Ovary (tissue), 9 donors: Measurements from ENCODE around the gene LIPN. TPM values are rescaled to one million over a fixed set of nuclear protein-coding genes. Genes with fewer than 3 reads are reported as not detected.

Experiments
- DNase-seq, 5 donors: peaks; one replicate each; pipeline ENCODE4 v3.0.0-alpha.2; 2019 to 2020
- H3K27ac ChIP-seq, 2 donors: fragments of 200-600 bp; one replicate each; pipeline versions ENCODE4 v1.5.1 to v1.8.0; 2019 to 2022
- H3K27me3 ChIP-seq: fragments of 200-600 bp; one replicate; pipeline ENCODE4 v1.8.0; 2022
- H3K36me3 ChIP-seq: fragments of 200-600 bp; sonication (generic); one replicate; pipeline ENCODE4 v1.5.1; 2019
- H3K4me1 ChIP-seq: one replicate; pipeline ENCODE4 v1.8.1; 2013; ENCODE audit warnings: mild to moderate bottlenecking, moderate library complexity; ENCODE audit not compliant: insufficient read depth
- H3K4me3 ChIP-seq: fragments of 200-600 bp; sonication (generic); one replicate; pipeline ENCODE4 v1.5.1; 2017
- H3K9me3 ChIP-seq, 2 donors: fragments of 200-600 bp in 1 of 2; sonication (generic) in 1 of 2; one replicate each; pipeline versions ENCODE4 v1.5.1 to v1.8.1; 2013 to 2019; ENCODE audit warnings: mild to moderate bottlenecking in 1 of 2, moderate library complexity in 1 of 2
- CTCF ChIP-seq, 3 donors: fragments of 450-650 bp in 2 of 3; fragments of 200-600 bp in 1 of 3; IDR thresholded peaks; one replicate each; pipeline versions ENCODE4 v1.5.1 to v1.8.0; 2016 to 2022; ENCODE audit warnings: antibody characterized with exemption in 3 of 3, mild to moderate bottlenecking in 1 of 3
- EP300 ChIP-seq: sonication (generic); formaldehyde crosslinking; IDR thresholded peaks from one replicate; pipeline ENCODE4 v1.6.1; 2017; ENCODE audit warnings: antibody characterized with exemption
- POLR2A ChIP-seq: fragments of 450-650 bp; IDR thresholded peaks from one replicate; pipeline ENCODE4 v1.6.1; 2017; ENCODE audit warnings: antibody characterized with exemption, mild to moderate bottlenecking, moderate library complexity
- WGBS, 3 donors: extraction: QIAGEN DNeasy Blood & Tissue Kit in 1 of 3; methylation state at CpG; one replicate each; pipeline versions ENCODE4 v1.1.5 to v1.1.7; 2013 to 2017; 5-methylcytosine and 5-hydroxymethylcytosine counted together
- intact Hi-C, 4 donors: fragments of 100-400 bp; cut with DNase I; formaldehyde crosslinking; loops; one replicate each; pipeline versions ENCODE4 v1.11.0 to v1.15.1; 2022 to 2023
- polyA plus RNA-seq, 2 donors: library from polyadenylated mRNA; stranded (reverse); fragments of 200-250 nt in 1 of 2; fragments of 350-450 nt in 1 of 2; fragmentation: Illumina TruSeq in 1 of 2; extraction: RNeasy Lipid Tissue Mini Kit (QIAGEN cat#74804) in 1 of 2; gene quantifications; one replicate each; pipeline ENCODE4 v1.2.3, GENCODE V29; 2013 to 2014
- total RNA-seq, 7 donors: library from RNA; depleted of rRNA in 2 of 7; stranded (reverse); fragments of >200 nt in 2 of 7; fragmentation: NEBNext Ultra II Directional in 3 of 7; extraction: Animal tissue kit (Norgen Biotek cat#: 25700) in 3 of 7; gene quantifications; one replicate each; pipeline versions ENCODE4 v1.1.0 to v1.2.4, GENCODE V29; 2016 to 2023
- donor health status: DM: no; HTN: no; CAD: no; lungs with moderate emphysema.
- donor health status: DM: no; HTN: no; CAD: no.
- donor health status: Bipolar disorder and iron deficiency.
- donor health status: DM: yes; HTN: yes; CAD: no.
- donor health status: DM: no; HTN: no; CAD: no.
- donor health status: DM: yes; HTN: yes; CAD: no.

Gene LIPN
- total and polyA plus RNA-seq, 9 donors, result not detected

- H3K4me1 ChIP-seq, result no peaks in the 10 kb centered on the region
- 47 to 52% (median 50%) methylated on average over 5 of the region's 5 CpGs for WGBS, 3 donors
- H3K27me3 ChIP-seq, result no peaks in the 10 kb centered on the region
- no peak overlapping the region for H3K27ac ChIP-seq
- H3K36me3 ChIP-seq, result no peaks in the 10 kb centered on the region
- no peak overlapping the region for H3K4me3 ChIP-seq
- intact Hi-C loops, result no loop called here
- peak in 1 of 5 donors; percentile 16 for DNase-seq
- TF ChIP-seq CTCF (IDR thresholded peaks at IDR 0.05) (peak in 1 of 3 donors; percentile 11), EP300 (no peak)
- no peaks in the 10 kb centered on the region for H3K9me3 ChIP-seq
Measured at GRCh38 chr10:88810196-88810961, 50.6 kb downstream of the LIPN start.

- no peak overlapping the region for H3K4me3 ChIP-seq
- 83 to 86% (median 84%) methylated on average over 6 of the region's 6 CpGs for WGBS, 3 donors
- H3K9me3 ChIP-seq, result no peaks in the 10 kb centered on the region
- no peaks in the 10 kb centered on the region for H3K27me3 ChIP-seq
- no peak for DNase-seq
- no peak overlapping the region for H3K27ac ChIP-seq
- TF ChIP-seq POLR2A (no peak), CTCF (IDR thresholded peaks at IDR 0.05) (no peak), EP300 (no peak)
- H3K36me3 ChIP-seq, result no peaks in the 10 kb centered on the region
- intact Hi-C loops, result no loop called here
- H3K4me1 ChIP-seq, result no peaks in the 10 kb centered on the region
Measured at GRCh38 chr10:88813200-88813599, 53.4 kb downstream of the LIPN start.

- Histone ChIP-seq H3K36me3 (no peaks in the 10 kb centered on the region), H3K4me3 (no peak overlapping the region), H3K27ac (no peak overlapping the region), H3K4me1 (no peaks in the 10 kb centered on the region), H3K27me3 (no peaks in the 10 kb centered on the region), H3K9me3 (no peaks in the 10 kb centered on the region)
- 75 to 91% (median 91%) methylated on average over 3 of the region's 3 CpGs for WGBS, 3 donors
- DNase-seq, result no peak
- TF ChIP-seq EP300 (no peak), CTCF (IDR thresholded peaks at IDR 0.05) (no peak), POLR2A (no peak)
- intact Hi-C loops, result no loop called here
Measured at GRCh38 chr10:88819290-88819689, 59.5 kb downstream of the LIPN start.

GRCh38 chr10:88820748-88821401 lies 61.1 kb downstream of the LIPN start:
- DNase-seq, result no peak
- Histone ChIP-seq H3K36me3 (no peaks in the 10 kb centered on the region), H3K27me3 (no peaks in the 10 kb centered on the region), H3K4me3 (no peak overlapping the region), H3K27ac (no peak overlapping the region), H3K9me3 (no peaks in the 10 kb centered on the region), H3K4me1 (no peaks in the 10 kb centered on the region)
- intact Hi-C loops, result no loop called here
- TF ChIP-seq EP300 (no peak), CTCF (IDR thresholded peaks at IDR 0.05) (no peak), POLR2A (no peak)
